Measurements from ENCODE around the gene CHST9. TPM values are rescaled to one million over a fixed set of nuclear protein-coding genes. Genes with fewer than 3 reads are reported as not detected.

Gene CHST9
- total RNA-seq, 2 donors from 2014 or later = 0.07 TPM; not detected in 1

DNA sequence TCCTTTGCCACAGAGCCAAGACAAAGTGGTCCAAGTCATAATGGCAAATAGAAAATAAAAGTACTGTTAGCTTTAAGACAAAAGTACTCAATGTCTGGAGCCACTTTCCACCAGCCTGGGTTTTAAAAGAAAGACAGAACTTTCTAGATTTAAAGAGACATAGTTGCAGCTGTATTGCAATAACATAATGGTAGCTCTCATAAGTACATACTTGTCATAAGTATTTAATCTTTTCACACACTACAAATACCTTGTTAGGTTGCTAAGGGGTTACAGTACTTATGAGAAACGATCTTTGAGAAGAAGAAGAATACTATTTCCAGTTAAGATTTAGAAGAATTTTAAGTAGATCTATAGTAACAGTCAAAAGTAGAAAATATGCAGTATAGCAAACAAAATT, 290.7 kb downstream of the CHST9 start:
- Histone ChIP-seq H3K4me3 (no peak overlapping the region), H3K4me1 (ENCODE audit: control insufficient read depth in 1 of 2, low read depth in 2 of 2) (no peaks in the 10 kb centered on the region), H3K27ac (no peak overlapping the region), H3K36me3 (no peaks in the 10 kb centered on the region), H3K9me3 (no peaks in the 10 kb centered on the region), H3K27me3 (replicated peaks; ENCODE audit: insufficient read depth) (no peaks in the 10 kb centered on the region)
- ATAC-seq (ENCODE audit: insufficient number of reproducible peaks, low FRiP score, low read depth) (no peak), DNase-seq (ENCODE audit: low spot score) (no peak)
- TF ChIP-seq, protein P1, sequence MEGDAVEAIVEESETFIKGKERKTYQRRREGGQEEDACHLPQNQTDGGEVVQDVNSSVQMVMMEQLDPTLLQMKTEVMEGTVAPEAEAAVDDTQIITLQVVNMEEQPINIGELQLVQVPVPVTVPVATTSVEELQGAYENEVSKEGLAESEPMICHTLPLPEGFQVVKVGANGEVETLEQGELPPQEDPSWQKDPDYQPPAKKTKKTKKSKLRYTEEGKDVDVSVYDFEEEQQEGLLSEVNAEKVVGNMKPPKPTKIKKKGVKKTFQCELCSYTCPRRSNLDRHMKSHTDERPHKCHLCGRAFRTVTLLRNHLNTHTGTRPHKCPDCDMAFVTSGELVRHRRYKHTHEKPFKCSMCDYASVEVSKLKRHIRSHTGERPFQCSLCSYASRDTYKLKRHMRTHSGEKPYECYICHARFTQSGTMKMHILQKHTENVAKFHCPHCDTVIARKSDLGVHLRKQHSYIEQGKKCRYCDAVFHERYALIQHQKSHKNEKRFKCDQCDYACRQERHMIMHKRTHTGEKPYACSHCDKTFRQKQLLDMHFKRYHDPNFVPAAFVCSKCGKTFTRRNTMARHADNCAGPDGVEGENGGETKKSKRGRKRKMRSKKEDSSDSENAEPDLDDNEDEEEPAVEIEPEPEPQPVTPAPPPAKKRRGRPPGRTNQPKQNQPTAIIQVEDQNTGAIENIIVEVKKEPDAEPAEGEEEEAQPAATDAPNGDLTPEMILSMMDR (IDR thresholded peaks at IDR 0.05) = no peak

DNA sequence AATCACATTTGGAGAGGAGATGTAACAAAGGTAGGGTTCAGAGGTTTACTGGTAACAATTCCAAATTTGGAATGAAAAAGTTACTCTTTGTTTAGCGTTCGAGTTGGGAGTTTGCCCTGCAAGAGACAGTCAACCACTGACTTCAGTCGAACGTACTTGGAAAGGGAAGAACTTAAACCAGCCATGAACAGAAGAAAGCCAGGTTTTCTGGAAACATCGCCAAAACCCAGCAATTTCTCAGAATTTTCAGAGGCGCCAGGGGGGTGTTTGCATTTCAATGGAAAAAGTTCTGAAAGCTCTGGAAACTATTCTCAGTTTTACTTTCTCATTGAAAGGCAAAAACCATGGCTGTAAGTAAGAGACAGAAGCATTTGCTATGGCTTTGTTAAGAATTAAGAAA, 291.1 kb downstream of the CHST9 start:
- no peak for ATAC-seq (ENCODE audit: insufficient number of reproducible peaks, low FRiP score, low read depth)
- TF ChIP-seq, protein P1 (IDR thresholded peaks at IDR 0.05) = no peak
- no peaks in the 10 kb centered on the region for H3K36me3 ChIP-seq

DNA sequence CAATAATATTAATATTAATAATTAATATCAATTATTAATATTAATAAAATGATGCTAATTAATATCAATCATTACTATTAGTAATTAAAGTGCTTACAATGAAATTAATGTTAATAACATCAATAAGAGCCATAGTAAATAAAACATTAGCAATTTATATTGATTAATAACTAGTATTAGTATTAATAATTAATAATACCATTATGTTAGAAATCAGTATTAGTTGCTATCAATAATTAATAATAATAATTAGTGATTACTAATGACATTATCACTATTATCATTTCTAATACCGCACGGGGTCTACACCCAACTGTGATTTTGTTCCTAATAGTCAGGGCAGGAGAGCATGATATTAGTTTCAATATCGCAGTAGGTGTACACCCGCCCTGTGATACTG, 296.8 kb downstream of the CHST9 start:
- no peaks in the 10 kb centered on the region for H3K9me3 ChIP-seq
- no peak overlapping the region for H3K27ac ChIP-seq
- H3K4me1 ChIP-seq (ENCODE audit: control insufficient read depth in 1 of 2, low read depth in 2 of 2) = no peaks in the 10 kb centered on the region
- H3K4me3 ChIP-seq = no peak overlapping the region
- DNase-seq (ENCODE audit: low spot score) = no peak
- TF ChIP-seq, protein P1 (IDR thresholded peaks at IDR 0.05) = no peak
- H3K36me3 ChIP-seq = no peaks in the 10 kb centered on the region
- no peak for ATAC-seq (ENCODE audit: insufficient number of reproducible peaks, low FRiP score, low read depth)
- no peaks in the 10 kb centered on the region for H3K27me3 ChIP-seq (replicated peaks; ENCODE audit: insufficient read depth)

More for the DNA sequence above, 291.1 kb downstream of the CHST9 start:
- H3K4me3 ChIP-seq = no peak overlapping the region
- H3K27me3 ChIP-seq (replicated peaks; ENCODE audit: insufficient read depth) = no peaks in the 10 kb centered on the region
- H3K27ac ChIP-seq = no peak overlapping the region
- no peaks in the 10 kb centered on the region for H3K4me1 ChIP-seq (ENCODE audit: control insufficient read depth in 1 of 2, low read depth in 2 of 2)
- no peaks in the 10 kb centered on the region for H3K9me3 ChIP-seq
- no peak for DNase-seq (ENCODE audit: low spot score)

DNA sequence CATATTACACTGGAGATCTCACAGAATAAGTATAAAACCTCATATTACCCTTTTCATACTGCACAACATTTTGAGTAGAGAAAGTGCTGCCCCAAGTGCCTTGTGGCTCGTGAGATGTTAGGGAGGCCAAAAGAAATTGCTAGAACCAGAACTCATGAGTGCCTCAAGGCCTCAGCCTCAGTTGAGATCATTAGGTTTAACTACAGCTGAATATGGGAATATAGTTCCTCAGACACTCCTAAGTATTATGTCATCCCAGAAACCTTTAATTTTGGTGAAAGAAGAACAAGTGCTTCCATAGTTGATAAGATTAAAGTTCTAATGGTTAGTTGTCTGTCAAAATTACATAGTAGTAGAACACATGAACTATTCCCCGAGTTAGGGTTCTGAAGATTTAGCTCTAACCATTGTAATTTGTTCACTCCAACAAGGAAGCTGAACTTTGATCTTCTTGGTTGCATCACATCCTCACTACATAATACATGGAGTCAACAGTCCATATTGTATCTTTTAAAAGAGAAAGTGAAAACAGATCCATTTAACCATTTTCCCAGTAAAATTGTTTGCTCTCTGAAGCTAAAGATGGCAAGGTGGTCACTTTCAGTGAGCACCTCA, 310.0 kb downstream of the CHST9 start:
- ATAC-seq (ENCODE audit: insufficient number of reproducible peaks, low FRiP score, low read depth) (no peak), DNase-seq (ENCODE audit: low spot score) (no peak)
- no peaks in the 10 kb centered on the region for H3K36me3 ChIP-seq
- no peak overlapping the region for H3K27ac ChIP-seq
- no peak overlapping the region for H3K4me3 ChIP-seq
- TF ChIP-seq, protein P1 (IDR thresholded peaks at IDR 0.05) = no peak
- H3K9me3 ChIP-seq = no peaks in the 10 kb centered on the region
- no peaks in the 10 kb centered on the region for H3K4me1 ChIP-seq (ENCODE audit: control insufficient read depth in 1 of 2, low read depth in 2 of 2)
- H3K27me3 ChIP-seq (replicated peaks; ENCODE audit: insufficient read depth) = no peaks in the 10 kb centered on the region

DNA sequence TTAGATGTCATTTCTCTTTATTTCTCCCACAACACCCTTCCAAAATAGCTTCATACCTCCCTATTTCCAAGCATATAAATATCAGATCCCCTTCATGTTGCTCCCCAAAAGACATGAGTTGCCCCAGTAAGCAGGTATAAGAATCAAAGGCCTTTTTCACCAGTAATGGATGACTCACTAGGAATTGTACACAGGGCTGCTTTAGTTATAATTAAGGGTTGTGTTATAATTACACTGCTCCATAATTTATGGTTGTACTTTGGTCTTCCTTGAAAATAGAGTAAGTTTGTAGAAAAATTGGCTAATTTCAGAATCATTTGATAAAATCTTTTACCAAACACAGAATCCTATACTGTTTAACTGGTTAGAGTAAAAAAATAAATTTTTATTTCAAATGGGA, 310.8 kb downstream of the CHST9 start:
- DNase-seq (ENCODE audit: low spot score) (no peak), ATAC-seq (ENCODE audit: insufficient number of reproducible peaks, low FRiP score, low read depth) (no peak)
- TF ChIP-seq, protein P1 (IDR thresholded peaks at IDR 0.05) = no peak
- no peaks in the 10 kb centered on the region for H3K36me3 ChIP-seq
- H3K27ac ChIP-seq = no peak overlapping the region
- H3K27me3 ChIP-seq (replicated peaks; ENCODE audit: insufficient read depth) = no peaks in the 10 kb centered on the region
- H3K9me3 ChIP-seq = no peaks in the 10 kb centered on the region
- H3K4me3 ChIP-seq = no peak overlapping the region
- H3K4me1 ChIP-seq (ENCODE audit: control insufficient read depth in 1 of 2, low read depth in 2 of 2) = peaks cover 0 to under 1% of the 10 kb centered on the region in 2 donors
